Dedifferentiated amniotic fluid mesenchymal stem cell (primary cell): ENCODE data around the gene GFRA4.

Source experiments
- DNase-seq: peaks from one replicate; pipeline ENCODE4 v3.0.0-alpha.2; 2016; ENCODE audit errors: extremely low spot score

Gene GFRA4

DNA sequence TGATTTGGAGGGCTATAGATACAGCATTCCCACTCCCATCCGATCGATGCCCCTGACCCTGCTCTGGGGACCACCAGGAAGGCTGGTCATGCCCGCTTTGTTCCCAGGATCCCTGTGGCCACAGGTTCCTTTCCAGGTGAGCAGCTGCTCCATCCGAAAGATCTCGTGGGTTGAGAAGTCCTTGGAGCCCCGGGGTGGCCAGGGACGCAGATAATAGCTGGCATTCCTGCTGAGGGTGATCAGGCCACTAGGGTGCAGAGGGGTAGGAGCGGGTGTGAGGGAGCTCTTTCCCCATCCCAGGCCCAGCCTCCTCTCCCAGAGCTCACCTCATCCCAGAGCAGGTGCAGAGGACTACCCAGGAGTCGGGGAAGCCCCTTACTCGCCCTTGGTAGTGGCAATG, 11.2 kb upstream of the GFRA4 start:
- DNase-seq, result no peak

DNA sequence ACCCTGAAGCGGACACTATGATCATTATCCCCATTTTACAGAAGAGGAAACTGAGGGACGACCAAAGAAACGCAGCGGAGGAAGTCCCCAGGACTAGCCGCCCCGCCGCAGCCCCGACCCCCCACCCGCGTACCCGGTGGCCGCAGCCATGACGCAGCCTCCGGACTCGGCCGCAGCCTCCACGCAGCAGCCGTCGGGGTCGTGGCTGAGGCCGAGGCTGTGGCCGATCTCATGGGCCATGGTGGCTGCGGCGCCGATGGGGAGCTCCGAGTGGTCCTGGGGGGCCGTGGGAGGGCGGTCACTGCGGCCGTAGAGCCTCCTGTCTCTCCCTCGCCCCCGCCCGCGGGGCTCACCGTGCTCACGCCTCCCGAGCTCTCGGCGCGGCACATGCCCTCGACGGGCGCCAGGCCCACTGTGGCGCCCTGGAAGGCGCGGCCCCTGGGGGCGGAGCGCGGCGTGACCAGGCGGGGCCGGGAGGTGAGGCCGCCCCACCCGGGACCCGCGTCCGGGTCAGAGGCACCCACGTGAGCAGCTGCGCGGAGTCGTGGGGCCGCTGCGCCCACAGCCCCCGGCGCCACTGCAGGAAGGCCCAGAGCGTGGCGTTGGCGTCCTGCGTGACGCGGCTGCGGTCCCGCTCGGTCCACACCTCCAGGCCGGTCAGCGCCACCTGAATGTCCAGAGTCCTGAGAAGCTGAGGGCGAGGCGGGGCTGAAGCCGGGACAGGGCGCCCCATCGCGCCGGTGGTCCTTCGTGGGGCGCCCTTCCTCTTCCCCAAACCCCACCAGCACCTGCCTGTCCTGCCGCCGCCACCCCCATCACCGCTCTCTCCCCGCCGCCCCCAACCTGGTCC, 10.2 kb upstream of the GFRA4 start:
- DNase-seq, result no peak

DNA sequence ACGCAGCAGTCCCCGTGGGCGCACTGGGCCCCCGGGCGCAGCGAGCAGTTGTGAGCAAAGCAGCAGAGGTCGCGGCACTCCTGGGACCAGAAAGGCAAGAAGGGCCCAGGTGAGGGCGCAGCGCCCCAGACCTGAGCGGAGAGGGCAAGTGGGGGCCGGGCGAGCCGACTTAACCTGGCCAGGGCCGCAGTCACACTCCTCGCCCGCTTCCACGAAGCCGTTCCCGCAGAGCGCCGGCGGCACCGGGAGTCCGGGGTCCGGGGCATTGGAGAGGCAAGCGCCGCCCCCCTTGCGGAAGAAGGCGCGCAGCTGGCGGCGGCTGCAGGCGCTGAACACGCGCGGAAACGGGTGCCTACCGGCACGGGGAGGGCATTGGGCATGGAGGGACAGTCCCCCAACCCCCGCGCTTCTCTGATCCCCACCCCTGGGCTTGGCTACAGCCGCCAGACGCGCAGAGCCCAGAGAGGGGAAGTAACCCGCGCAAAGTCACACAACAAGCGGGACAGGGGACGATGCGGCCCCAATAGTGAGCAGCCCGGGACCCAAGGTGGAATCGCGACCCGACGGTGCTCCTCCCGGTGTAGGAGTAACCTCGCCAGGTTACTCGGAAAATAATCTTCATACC, 9.5 kb upstream of the GFRA4 start:
- DNase-seq, result no peak

DNA sequence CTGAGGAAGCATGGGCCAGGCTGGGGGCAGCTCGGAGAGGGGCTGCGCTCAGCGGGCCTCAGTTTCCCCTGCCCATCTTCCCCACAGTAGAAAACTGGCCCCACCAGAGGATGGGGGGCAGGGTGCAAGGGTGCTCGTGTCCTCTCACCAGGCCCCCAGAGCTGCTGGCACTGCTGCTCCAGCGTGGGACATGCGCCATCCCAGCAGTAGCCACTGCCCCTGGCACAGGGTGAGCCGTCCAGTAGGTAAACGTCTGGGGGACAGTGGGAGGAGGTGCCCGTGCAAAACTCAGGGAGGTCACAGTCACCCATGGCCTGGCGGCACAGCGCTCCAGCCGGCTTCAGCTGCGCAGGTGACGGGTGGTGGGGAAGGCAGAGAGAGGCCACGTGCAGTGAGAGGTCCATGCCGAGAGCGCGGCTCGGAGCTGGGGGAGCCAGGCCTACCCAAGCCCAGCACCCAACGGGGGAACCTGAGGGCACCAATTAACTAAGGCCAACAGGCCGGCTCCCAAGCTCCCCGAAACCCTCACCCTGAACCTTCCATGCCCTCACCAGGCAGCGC, 8.9 kb upstream of the GFRA4 start:
- DNase-seq, result no peak

DNA sequence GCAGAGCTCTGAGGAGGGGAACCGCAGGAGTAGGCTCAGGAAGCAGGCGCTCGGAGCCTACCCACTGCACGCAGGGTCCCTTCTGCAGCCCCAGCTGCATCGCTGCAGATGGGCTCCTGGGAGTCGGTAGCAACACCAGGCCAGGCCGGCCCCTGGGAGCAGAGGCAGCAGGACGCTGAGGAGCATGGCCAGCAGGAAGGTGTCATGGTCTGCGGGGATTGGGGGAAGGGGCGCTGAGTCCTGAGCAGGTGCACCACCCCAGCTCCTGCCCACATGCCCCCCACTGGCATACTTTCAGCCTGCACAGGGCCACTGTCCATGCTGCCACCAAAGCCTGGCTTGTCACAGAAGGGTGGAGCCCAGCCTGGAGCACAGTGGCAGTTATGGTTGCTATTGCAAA, 7.7 kb upstream of the GFRA4 start:
- DNase-seq, result no peak

DNA sequence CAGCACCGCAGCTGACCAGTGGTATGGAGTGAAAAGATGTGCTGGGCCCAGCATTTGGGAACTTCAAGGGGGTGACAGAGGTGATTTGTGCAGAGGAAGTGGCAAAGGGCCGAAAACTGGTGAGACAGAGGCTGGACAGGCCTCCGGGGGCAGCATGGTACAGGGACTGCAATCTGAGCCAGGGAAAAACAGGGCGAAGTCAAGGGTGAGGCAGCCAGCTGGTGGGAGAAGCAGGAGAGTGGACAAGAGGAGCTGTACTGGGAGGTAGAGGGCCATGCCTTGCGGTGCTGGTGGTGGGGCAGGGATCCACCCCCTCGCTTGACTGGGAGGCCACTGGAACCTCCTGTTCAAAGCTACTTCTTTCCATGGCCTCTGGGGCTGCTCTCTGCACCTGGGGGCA, 7.3 kb upstream of the GFRA4 start:
- no peak for DNase-seq

DNA sequence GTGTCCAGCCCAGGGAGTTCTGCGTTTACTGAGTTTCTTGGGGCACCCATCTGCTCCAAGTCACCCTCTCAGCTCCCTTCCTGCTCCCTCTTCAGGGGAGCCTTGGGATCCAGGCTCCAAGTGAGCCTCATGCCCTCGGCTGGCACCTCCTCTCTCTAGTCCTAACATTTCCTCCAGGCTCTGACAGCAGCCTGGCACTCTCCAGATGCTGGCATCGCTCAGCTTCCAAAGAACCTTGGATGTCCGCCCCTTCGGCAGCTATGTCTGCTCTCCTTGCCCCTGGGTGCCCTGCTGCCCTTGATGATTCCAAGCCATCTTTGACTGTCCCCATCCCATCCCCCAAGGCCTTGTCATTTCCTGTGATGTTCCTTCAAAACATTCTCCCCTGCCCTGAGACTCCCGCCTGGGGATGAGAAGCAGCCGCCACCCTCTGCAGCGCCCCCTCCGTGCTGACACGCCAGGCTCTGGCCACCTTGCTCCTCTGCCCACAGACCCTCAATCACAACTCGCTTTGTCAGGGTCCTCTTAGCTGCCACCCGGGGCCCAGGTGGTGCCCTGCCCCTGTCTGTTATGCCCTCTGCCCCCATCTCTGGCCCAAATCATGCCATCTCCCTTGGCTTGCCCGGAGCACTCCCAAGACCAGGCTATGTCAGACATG, 6.6 kb upstream of the GFRA4 start:
- no peak for DNase-seq

DNA sequence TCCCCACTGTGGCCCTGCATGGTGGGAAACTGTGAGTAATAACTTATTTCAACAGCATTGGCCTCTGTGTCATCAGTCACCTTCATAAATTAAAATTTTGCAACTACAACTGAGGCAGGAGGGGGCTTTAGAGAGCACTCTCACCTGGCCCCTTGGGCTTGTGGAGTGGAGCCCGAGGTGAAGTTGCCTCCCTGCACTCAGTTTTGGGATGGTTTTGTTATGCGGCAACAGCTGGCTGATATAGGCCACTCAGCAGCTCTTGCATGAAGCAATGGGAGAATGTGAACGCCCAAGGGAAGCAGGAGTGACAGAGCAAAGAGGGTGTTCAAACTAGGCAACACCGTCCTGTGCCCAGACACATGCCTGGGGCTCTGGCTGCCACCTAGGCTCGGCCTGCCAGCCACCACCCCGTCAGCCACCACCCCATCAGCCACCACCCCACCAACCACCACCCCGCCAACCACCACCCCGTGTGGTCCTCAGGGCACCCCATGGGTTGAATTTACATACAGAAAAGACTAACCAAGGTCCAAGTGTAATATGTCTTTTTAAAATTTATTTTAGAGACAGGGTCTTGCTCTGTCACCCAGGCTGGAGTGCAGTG, 4.3 kb upstream of the GFRA4 start:
- no peak for DNase-seq

DNA sequence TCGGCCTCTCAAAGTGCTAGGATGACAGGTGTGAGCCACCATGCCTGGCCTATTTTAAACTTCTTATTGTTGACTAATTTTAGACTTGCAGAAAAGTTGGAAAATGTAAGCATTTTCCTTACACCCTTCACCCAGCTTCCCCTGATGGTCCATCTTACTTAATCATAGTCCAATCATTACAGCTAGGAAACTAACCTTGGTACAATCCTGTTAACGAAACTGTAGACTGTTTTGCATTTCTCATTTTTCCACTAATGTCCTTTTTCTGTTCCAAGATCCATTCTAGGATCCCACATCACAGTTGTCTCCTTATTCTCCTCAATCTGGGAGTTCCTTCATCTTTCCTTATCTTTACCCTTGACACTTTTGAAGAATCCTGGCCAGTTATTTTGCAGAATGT, 659 bp upstream of the GFRA4 start:
- no peak for DNase-seq

DNA sequence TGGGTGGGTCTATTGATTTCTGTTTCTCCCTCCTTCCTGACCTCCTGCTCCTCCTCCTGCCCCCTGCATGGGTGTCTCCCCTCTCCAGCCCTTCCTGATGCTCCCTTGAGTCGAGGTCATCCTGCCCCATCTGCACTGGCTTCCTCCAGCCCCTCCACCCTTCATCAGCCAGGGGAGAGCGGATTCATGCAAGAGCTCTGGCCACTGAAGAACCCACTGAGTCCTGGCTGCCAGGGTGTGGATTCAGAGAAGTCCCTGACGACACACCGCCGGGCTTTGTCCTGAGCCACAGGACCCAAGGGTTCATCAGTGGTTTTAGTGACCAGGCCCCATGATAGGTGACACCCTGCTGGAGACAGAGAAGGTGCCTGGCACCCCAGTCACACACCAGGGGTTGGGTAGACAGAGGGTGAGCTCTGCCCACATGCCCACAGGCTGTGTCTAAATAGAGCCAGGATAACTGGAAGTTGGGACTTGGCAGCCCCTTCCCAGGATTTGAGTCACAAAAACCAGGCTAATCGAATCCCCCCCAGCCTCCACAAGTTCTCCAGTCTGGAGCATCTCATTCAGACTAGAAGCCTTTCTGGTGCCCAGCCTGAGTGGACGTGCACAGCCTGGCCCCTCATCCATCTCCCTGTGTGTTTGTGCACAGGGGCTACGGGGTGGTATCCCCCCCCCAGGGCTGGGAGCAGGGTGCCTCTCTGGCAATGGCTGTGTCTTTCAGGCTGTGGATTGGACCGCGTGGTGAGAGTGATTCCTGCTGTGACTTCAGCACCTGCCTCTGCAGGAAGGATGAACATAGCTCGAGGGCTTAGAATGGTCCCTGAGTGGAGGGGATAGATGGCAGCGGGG, 1.2 kb downstream of the GFRA4 start:
- no peak for DNase-seq

DNA sequence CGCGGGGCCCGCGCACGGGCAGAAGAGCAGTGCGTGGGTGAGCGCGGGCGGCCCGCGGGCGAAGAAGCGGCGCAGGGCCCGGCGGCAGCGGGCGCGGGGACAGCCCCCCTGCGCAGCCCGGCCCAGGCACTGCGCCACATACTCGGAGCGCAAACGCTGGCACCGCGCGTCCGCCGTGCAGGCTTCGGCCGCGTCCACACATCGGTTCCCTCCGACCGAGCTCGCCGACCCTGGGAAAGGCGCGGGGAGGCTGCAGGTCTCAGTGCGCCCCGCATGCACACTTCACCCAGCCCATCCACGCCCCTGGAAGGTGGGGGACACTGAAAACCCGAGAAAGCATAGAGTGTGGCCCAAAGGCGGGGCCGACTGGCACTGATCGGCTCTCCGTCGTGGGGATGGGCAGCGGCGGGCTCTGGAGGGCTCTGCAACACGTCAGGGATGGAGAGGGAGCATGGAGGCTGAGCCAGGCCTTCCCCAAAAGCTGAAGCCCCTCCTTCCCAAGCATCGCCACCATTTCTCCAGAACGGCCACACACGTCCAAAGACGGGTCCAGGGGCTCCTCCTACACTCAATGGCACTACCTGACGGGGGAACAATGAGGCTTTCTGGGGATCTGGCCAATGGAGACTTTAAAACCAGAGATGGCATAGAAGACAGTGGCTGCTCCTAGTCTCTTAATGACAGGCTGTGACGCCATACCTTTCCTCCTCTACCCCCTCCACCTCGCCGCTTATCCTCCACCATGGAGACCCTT, 2.0 kb downstream of the GFRA4 start:
- no peak for DNase-seq

DNA sequence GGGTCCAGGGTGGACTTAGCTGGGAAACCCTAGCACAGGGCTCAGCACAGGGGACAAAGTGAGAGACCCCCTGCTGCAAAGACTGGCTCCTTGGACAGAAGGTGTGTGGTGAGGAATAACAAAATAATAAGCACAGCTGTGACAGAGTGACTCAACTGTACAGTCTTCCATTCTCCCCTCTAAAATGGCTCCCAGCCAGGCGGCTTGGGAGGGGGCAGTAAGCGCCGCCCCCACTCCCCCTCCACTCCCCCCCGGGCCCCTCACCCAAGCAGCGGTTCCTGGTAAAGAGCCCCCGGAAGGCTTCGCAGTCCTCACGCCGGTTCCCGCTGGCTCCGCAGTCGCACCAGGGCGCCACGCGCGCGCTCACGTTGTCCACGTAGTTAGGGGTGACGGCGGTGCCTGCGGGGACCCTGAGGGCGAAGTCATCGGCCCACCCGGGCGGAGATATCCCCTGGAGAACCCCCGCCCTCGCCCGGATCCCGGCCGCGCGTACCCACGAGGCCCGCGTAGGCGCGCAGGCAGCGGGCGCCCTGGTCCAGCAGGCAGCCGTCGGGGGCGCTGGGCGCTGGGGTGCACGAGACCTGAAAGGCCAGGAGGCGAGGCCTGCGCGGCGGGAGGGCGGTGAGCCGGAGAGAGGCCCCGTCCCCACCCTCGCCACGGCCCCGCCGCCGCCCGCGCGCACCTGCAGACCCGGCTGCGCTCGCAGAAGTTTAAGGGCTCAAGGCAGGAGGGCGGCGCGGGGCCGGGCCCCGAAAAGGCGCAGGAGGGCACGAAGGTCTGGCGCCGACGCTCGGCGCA, 2.7 kb downstream of the GFRA4 start:
- no peak for DNase-seq

DNA sequence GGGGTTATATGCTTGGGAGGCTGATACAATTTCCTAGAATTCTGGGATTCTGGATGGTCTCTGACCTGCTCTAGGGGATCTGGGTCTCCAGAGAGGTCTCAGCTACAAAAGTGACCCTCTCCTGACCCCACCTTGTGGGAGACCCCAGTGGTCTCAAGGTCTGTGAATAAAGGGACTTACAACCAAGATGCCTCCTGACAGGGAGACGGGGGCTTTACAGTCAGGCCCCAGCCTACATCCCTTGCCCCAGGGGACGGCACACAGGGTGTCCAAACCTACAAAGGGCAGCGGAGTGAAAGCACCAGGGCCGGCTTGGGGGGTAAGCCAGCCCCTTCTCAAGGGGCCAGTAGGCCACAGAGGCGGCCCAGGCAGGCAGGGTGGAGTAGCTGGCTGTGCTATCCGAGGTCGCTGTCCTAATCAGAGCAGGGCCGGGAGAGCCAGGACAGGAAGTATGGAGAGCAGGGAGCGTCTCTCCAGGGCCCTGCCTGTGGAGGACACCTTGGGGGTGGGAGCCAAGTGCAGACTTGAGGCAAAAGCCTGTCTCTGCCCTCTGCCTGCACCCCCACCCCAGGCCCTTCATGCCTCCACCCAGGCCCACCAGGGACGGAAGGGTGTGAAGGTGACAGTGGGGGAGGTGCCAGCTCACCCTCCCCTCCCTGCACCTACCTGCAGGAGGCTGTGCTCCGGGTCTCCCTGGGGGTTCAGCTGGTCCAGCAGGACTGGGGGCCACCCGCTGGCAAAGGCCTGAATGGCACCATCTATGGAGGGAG, 3.5 kb downstream of the GFRA4 start:
- no peak for DNase-seq

DNA sequence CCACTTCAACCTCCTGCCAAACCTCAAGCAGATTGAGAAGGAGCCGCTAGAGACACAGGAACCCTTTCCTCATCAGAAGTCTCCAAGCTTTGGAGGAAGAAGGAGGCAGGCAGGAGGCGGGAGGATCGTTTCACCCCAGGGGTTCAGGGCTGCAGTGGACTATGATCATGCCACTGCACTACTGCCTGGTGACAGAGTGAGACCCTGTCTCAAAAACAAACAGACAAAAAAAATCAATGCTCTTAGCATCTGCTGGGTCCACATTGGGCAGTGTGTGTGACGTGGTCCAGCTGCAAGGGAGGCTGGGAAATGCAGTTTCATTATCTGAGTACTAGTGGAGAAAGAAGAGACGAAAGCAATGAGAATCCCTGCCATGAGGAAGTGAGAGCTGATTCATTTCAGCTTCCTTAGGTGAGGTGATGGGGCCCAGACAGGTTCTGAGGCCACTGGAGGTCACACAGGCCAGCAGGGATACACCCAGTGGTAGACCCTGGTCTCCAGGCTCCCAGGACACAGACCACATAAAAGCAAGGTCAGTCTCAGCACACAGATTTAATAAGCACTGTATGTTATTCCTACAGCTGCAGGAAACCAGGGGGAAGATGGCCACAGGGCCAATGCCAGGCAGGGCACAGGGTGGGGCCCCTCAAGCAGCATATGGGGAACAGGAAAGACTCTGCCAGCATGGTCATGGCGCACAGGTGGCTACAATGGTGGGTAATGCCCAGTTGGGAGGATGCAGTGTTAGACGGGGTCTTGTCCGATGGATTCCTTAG, 4.3 kb downstream of the GFRA4 start:
- no peak for DNase-seq

DNA sequence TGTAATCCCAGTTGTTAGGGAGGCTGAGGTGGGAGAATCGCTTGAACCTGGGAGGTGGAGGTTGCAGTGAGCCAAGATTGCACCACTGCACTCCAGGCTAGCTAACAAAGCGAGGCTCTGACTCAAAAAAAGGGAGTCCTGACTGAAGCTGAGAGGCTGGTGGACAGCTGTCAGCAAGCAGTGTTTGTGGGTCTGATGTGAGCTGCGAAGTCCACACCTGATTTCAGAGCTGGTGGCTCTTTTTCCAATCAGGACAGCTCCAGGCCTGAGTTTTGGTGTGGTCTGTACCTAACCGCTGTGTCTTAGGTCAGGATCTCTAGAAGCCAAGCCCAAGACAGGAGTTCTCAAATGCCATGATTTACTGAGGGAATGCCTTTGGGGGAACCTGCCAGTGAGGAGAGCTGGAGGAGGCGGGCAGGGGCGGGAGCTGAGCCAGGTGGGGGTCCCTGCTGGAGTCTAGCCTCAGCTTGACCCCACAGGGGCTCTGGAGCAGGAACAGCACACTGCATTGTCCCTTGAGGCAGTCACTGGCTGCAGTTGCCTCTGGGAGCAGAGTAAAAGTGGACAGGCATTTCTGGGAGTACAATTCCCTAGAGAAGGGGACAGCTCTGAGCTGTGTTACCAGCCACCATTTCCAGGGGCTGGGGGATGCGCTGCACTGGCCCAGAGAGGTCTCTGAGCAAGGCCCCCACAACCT, 5.0 kb downstream of the GFRA4 start:
- DNase-seq, result no peak

DNA sequence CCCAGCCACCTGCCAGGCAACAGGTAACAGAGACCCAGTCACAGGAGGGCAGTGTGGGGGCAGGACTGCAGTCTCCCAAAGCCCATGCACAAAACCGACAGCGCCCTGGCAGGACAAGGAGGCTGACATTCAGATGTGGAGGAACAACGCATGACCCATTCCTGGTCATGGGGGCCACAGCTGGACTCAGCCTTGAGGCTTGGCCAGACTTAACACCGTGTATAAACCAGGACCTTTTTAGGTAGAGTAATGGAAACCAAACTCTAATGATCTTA, 8.1 kb downstream of the GFRA4 start:
- no peak for DNase-seq

DNA sequence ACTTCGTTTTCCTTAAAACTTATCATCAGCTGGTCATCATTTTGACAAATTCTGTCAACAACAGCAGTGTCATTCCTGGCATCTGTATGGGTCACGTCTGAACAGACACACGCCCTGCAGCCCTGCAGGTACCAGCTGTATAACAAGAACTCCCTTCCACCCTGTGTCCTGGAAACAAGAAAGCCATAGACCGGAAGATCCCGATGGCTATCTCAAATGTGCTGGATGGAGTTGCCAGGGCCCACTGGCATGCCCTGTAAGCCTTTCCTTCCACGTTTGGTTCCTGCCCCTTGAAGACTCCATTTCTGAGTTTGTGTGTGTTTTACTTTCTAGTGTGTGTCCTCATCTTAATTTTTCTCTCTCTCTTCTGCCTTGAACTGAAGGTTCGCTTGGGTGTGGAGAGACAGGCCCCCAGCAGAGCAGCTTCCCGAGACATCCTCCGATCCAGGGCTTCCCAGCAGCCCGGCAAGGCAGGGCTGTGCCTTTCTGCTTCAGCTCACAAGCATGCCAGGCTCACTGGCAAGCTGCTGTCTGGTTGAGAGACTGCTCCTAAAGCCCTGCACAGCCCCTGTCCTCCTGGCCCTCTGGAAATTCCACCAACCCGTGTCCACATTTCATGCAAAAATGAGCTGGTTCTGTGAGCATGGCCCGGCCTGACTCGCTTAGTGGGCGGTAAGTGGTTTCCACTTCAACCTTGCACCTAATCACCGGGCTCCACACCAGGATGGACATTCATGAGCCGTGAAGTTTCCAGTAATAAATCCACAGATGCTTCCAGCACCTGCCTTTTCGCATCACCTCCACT, 8.7 kb downstream of the GFRA4 start:
- DNase-seq, result no peak
